ENCODE data around the gene ARHGEF4. TPM values are rescaled to one million over a fixed set of nuclear protein-coding genes. Genes with fewer than 3 reads are reported as not detected.

Gene ARHGEF4
- total RNA-seq, 1 donor from 2014 or later, result 0.10 TPM

DNA sequence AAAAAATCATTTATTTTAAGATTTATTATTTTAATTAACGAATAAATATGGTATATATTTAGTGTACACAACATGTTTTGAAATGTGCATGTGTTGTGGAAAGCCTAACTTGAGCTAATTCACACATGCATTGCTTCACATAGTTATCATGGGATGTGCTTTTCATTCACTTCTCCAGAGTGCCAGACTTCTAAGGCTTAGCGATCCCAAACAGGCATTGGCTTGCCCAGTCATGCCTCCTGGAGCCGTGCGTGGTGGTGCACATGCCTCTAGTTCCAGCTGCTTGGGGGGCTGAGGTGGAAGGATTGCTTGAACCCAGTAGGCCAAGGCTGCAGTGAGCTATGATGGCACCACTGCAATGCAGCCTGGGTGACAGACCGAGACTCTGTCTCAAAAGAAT lies 40.5 kb downstream of the ARHGEF4 start:
- Mint-ChIP-seq H3K4me3 (no peak overlapping the region), H3K9me3 (no peaks in the 10 kb centered on the region), H3K27ac (no peak overlapping the region), H3K4me1 (ENCODE audit: low read depth) (no peaks in the 10 kb centered on the region), H3K27me3 (ENCODE audit: insufficient read depth) (peaks cover 4% of the 10 kb centered on the region), H3K36me3 (ENCODE audit: low read depth) (no peaks in the 10 kb centered on the region)
- intact Hi-C loops (cut with micrococcal nuclease), result no loop called here
- no peak for DNase-seq (ENCODE audit: low spot score)

DNA sequence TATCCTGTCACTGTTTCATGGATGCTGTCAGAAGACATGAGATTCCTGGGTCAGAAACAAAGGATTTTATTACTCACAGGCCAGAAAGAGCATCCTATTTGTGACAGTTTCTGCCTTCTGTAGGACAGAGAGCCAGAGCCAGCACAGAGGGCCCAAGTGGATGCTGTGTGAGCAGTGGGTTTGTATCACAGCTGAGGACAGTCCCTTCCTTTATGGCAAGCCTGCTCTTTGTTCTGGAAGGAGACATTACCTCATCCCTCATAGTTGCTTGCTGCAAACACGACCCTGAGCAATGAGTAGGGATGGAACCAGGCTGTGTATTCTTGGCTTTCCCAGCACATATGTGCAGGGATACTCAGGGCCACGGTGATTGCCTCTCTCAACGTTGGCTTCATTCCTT lies 41.6 kb downstream of the ARHGEF4 start:
- intact Hi-C loops (cut with micrococcal nuclease), result no loop called here
- DNase-seq (ENCODE audit: low spot score), result no peak
- H3K4me1 Mint-ChIP-seq (ENCODE audit: low read depth), result no peaks in the 10 kb centered on the region
- H3K36me3 Mint-ChIP-seq (ENCODE audit: low read depth), result no peaks in the 10 kb centered on the region
- no peak overlapping the region for H3K4me3 Mint-ChIP-seq
- peaks cover 4% of the 10 kb centered on the region for H3K27me3 Mint-ChIP-seq (ENCODE audit: insufficient read depth)
- H3K27ac Mint-ChIP-seq, result no peak overlapping the region
- H3K9me3 Mint-ChIP-seq, result no peaks in the 10 kb centered on the region

GRCh38 chr2:130878933-130879332 lies 42.2 kb downstream of the ARHGEF4 start:
- Mint-ChIP-seq H3K36me3 (ENCODE audit: low read depth) (no peaks in the 10 kb centered on the region), H3K27ac (no peak overlapping the region)
- intact Hi-C loops (cut with micrococcal nuclease), result no loop called here

GRCh38 chr2:130882111-130882690 lies 45.5 kb downstream of the ARHGEF4 start:
- Mint-ChIP-seq H3K9me3 (no peaks in the 10 kb centered on the region), H3K36me3 (ENCODE audit: low read depth) (no peaks in the 10 kb centered on the region), H3K4me3 (no peak overlapping the region), H3K4me1 (ENCODE audit: low read depth) (no peaks in the 10 kb centered on the region), H3K27ac (no peak overlapping the region), H3K27me3 (ENCODE audit: insufficient read depth) (peaks cover 5% of the 10 kb centered on the region)
- no peak for DNase-seq (ENCODE audit: low spot score)
- intact Hi-C loops (cut with micrococcal nuclease), result no loop called here

More at GRCh38 chr2:130878933-130879332, 42.2 kb downstream of the ARHGEF4 start:
- Mint-ChIP-seq H3K4me3 (no peak overlapping the region), H3K9me3 (no peaks in the 10 kb centered on the region), H3K4me1 (ENCODE audit: low read depth) (no peaks in the 10 kb centered on the region), H3K27me3 (ENCODE audit: insufficient read depth) (peaks cover 4% of the 10 kb centered on the region)
- DNase-seq (ENCODE audit: low spot score), result no peak

DNA sequence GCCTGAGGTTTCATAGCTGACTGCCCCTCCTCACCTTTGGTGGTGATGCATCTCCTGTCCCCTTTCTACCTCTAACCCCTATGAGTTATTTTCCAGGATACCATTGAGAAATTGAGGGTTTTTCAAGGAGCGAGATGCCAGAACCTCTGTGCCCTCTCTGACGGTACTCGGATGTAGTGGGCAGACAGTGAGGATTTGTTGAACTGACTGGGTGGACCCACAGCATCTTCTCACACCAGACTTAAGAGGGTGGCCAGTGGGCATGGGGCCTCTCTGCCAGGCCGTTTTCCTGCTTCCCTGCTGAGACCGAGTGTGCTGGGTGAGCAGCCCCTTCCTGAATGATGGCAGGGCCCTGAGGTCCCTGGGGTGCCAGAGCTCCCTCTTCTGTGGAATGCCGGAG lies 46.3 kb downstream of the ARHGEF4 start:
- peaks cover 5% of the 10 kb centered on the region for H3K27me3 Mint-ChIP-seq (ENCODE audit: insufficient read depth)
- intact Hi-C loops (cut with micrococcal nuclease), result no loop called here
- no peak for DNase-seq (ENCODE audit: low spot score)
- no peak overlapping the region for H3K4me3 Mint-ChIP-seq
- H3K36me3 Mint-ChIP-seq (ENCODE audit: low read depth), result no peaks in the 10 kb centered on the region
- no peaks in the 10 kb centered on the region for H3K4me1 Mint-ChIP-seq (ENCODE audit: low read depth)
- no peaks in the 10 kb centered on the region for H3K9me3 Mint-ChIP-seq
- no peak overlapping the region for H3K27ac Mint-ChIP-seq

DNA sequence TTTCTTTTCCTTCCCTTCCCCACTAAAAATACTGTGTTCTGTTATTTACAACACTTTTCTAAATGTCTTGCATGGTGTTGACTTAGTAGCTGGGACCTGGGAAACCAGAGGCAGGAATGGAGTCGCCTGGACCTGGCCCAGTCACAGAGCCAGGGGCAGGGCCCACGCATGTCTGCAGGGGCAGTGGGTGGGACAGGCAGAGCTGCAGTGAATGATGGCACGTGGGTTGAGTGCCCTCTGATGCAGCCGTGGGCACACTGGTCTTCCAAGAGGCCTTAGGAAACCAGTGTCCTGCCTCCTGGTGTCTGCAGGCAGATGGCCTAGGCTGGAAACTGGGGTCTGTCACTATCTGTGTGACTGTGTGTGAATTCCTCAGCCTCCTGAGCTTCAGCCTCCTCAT lies 46.8 kb downstream of the ARHGEF4 start:
- no peak overlapping the region for H3K4me3 Mint-ChIP-seq

DNA sequence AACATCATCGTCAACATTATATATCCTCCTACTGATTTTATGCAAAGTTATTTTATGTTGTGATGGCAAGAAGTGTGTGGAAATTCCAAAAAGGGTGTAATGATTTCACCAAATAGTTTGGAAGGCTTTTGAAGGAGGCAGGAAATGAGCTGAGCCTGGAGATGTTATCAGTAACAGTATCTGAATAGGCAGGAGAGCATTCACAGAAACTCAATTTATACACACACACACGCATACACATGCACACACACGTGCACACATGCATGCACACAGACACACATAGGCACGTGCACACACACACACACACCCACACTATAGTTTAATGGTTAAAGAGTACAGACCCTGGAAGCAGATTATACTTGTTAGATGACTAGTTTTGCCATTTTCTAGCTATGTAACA lies 47.3 kb downstream of the ARHGEF4 start:
- Mint-ChIP-seq H3K9me3 (no peaks in the 10 kb centered on the region), H3K27ac (no peak overlapping the region), H3K27me3 (ENCODE audit: insufficient read depth) (peaks cover 10% of the 10 kb centered on the region), H3K36me3 (ENCODE audit: low read depth) (no peaks in the 10 kb centered on the region), H3K4me1 (ENCODE audit: low read depth) (no peaks in the 10 kb centered on the region), H3K4me3 (no peak overlapping the region)
- intact Hi-C loops (cut with micrococcal nuclease), result no loop called here
- DNase-seq (ENCODE audit: low spot score), result no peak

More for the DNA sequence above, 46.8 kb downstream of the ARHGEF4 start:
- Mint-ChIP-seq H3K4me1 (ENCODE audit: low read depth) (no peaks in the 10 kb centered on the region), H3K9me3 (no peaks in the 10 kb centered on the region), H3K36me3 (ENCODE audit: low read depth) (no peaks in the 10 kb centered on the region), H3K27me3 (ENCODE audit: insufficient read depth) (peaks cover 5% of the 10 kb centered on the region), H3K27ac (no peak overlapping the region)
- no peak for DNase-seq (ENCODE audit: low spot score)
- intact Hi-C loops (cut with micrococcal nuclease), result no loop called here

GRCh38 chr2:130884503-130884902 lies 47.8 kb downstream of the ARHGEF4 start:
- Mint-ChIP-seq H3K27me3 (ENCODE audit: insufficient read depth) (peaks cover 15% of the 10 kb centered on the region), H3K27ac (no peak overlapping the region), H3K4me1 (ENCODE audit: low read depth) (no peaks in the 10 kb centered on the region), H3K9me3 (no peaks in the 10 kb centered on the region), H3K36me3 (ENCODE audit: low read depth) (no peaks in the 10 kb centered on the region), H3K4me3 (no peak overlapping the region)
- intact Hi-C loops (cut with micrococcal nuclease), result no loop called here
- no peak for DNase-seq (ENCODE audit: low spot score)

- no peaks in the 10 kb centered on the region for H3K9me3 Mint-ChIP-seq
- H3K27ac Mint-ChIP-seq, result no peak overlapping the region
- H3K27me3 Mint-ChIP-seq (ENCODE audit: insufficient read depth), result peaks cover 15% of the 10 kb centered on the region
- H3K4me3 Mint-ChIP-seq, result no peak overlapping the region
- no peak for DNase-seq (ENCODE audit: low spot score)
- H3K4me1 Mint-ChIP-seq (ENCODE audit: low read depth), result no peaks in the 10 kb centered on the region
- intact Hi-C loops (cut with micrococcal nuclease), result no loop called here
- no peaks in the 10 kb centered on the region for H3K36me3 Mint-ChIP-seq (ENCODE audit: low read depth)
These were observed 50.9 kb downstream of the ARHGEF4 start for GRCh38 chr2:130887643-130888042.

- Mint-ChIP-seq H3K4me3 (no peak overlapping the region), H3K9me3 (no peaks in the 10 kb centered on the region)
- DNase-seq (ENCODE audit: low spot score), result no peak
These were observed 54.4 kb downstream of the ARHGEF4 start for GRCh38 chr2:130890941-130891669.

GRCh38 chr2:130891966-130892365 lies 55.3 kb downstream of the ARHGEF4 start:
- intact Hi-C loops (cut with micrococcal nuclease), result no loop called here
- no peak overlapping the region for H3K27ac Mint-ChIP-seq
- DNase-seq (ENCODE audit: low spot score), result no peak
- no peaks in the 10 kb centered on the region for H3K9me3 Mint-ChIP-seq
- no peaks in the 10 kb centered on the region for H3K36me3 Mint-ChIP-seq (ENCODE audit: low read depth)
- H3K27me3 Mint-ChIP-seq (ENCODE audit: insufficient read depth), result peaks cover 17% of the 10 kb centered on the region
- H3K4me3 Mint-ChIP-seq, result no peak overlapping the region
- no peaks in the 10 kb centered on the region for H3K4me1 Mint-ChIP-seq (ENCODE audit: low read depth)

More at GRCh38 chr2:130890941-130891669, 54.4 kb downstream of the ARHGEF4 start:
- Mint-ChIP-seq H3K36me3 (ENCODE audit: low read depth) (no peaks in the 10 kb centered on the region), H3K27ac (no peak overlapping the region), H3K27me3 (ENCODE audit: insufficient read depth) (peaks cover 18% of the 10 kb centered on the region), H3K4me1 (ENCODE audit: low read depth) (no peaks in the 10 kb centered on the region)
- intact Hi-C loops (cut with micrococcal nuclease), result no loop called here

DNA sequence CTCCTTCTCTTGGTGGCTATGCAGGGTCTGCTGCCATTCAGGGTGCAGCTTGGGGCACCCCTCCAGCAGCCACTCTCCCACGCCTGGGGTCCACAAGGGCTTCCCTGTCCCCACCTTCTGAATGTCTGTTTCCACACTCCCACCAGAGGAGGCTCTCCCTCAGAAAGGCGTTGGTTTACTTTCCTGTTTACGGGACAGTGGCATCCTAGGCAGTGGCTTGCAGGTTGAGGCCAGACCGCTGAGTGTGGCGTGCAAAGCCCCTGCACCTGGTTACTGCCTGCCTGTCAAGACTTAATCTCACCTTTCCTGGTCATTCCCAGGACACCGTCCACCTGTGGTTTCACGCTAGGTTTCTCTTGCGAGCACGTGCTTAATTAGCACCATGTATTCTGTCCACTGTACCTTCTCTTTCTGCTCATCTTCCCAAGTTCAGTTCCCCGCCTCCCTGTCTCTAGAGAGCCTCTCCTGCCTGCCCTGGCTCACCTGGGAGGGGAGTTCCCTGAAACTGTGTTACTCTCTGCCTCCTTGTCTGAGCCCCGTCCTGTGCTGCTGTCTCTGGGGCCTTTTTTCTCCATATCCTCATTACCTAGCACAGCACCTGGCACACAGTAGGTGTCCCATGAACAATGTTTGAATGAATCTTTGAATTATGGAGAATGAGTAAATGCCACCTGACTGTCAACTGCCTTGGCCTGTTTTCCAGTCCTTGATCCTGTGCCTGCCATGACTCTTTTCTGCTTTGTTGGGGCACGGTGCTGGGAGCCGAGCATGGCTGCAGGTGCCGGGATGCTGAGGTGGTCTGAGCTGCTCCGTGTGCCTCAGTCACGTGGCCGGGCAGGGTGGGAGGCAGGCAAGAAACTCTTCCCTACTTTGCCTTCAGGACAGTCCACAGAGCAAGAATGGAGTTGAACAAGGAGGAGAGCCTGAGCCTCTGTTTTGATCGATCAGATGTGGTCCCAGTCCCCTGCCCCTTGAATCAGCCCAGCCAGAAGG lies 56.4 kb downstream of the ARHGEF4 start:
- Mint-ChIP-seq H3K4me1 (ENCODE audit: low read depth) (no peaks in the 10 kb centered on the region), H3K9me3 (no peaks in the 10 kb centered on the region), H3K27ac (no peak overlapping the region), H3K36me3 (ENCODE audit: low read depth) (no peaks in the 10 kb centered on the region), H3K4me3 (no peak overlapping the region), H3K27me3 (ENCODE audit: insufficient read depth) (peaks cover 15% of the 10 kb centered on the region)
- no peak for DNase-seq (ENCODE audit: low spot score)
- intact Hi-C loops (cut with micrococcal nuclease), result no loop called here
